HCT116 (cell line): ENCODE results near the gene GALK1. TPM values are rescaled to one million over a fixed set of nuclear protein-coding genes. Genes with fewer than 3 reads are reported as not detected.
A peak's percentile ranks its signal among the peaks of the same experiment; 100 is the strongest.

Source experiments
- ATAC-seq: fragments of 200-7000 bp; cut with Tn5 transposase; 2 replicates; pipeline ENCODE4 v1.9.1; 2020; ENCODE audit warnings: mild to moderate bottlenecking, moderate library complexity
- BruUV-seq: library from RNA; stranded (reverse); fragments of 400-500 nt; replicated peaks from 2 replicates; lab custom pipeline; 2021; lab: Mats Ljungman, UMichigan
- CTCF ChIA-PET: fragments of 300-600 bp; sonication (Branson Sonifier 250); formaldehyde crosslinking; loops from one replicate; lab custom pipeline; 2021; ENCODE audit warnings: antibody characterized with exemption; lab: Charles Lee
- POLR2A ChIA-PET: fragments of 300-600, 350-600 bp; sonication (Branson Sonifier 250); formaldehyde crosslinking; loops from one replicate; lab custom pipeline; 2021; ENCODE audit warnings: antibody characterized with exemption; lab: Charles Lee
- RAD21 ChIA-PET, 2 experiments: fragments of 300-600 bp; sonication (Branson Sonifier 250); formaldehyde crosslinking; loops; one replicate each; lab custom pipeline; 2023; ENCODE audit warnings: low total read pairs in 2 of 2; ENCODE audit not compliant: uncharacterized antibody in 2 of 2, unreplicated experiment in 2 of 2, low non-redundant PET in 1 of 2; lab: Charles Lee
- DNase-seq: peaks from one replicate; pipeline ENCODE4 v3.0.0-alpha.2; 2010; ENCODE audit warnings: low read depth, low spot score
- H2AFZ ChIP-seq: fragments of 200-600 bp; shearing (Covaris generic), sonication (generic); 2 replicates; pipeline ENCODE4 v1.6.1; 2017; ENCODE audit warnings: low read depth, mixed run types, mixed read lengths, antibody characterized with exemption, low read length; ENCODE audit not compliant: poor library complexity, severe bottlenecking
- H3K27ac ChIP-seq: 2 replicates; pipeline ENCODE4 v1.5.1; 2012; ENCODE audit warnings: low read depth, low read length
- H3K27me3 ChIP-seq: fragments of 200-600 bp; sonication (generic); 2 replicates; pipeline ENCODE4 v1.6.1; 2016; ENCODE audit warnings: mixed run types, low read length, mixed read lengths; ENCODE audit not compliant: insufficient read depth
- H3K36me3 ChIP-seq, 2 experiments: fragments of 200-500 bp in 1 of 2; fragments of 200-600 bp in 1 of 2; sonication (Bioruptor generic) in 1 of 2; sonication (generic) in 1 of 2; 2 replicates each; pipeline versions ENCODE4 v1.5.1 to v1.6.1; 2014 to 2016; ENCODE audit warnings: low read length in 2 of 2, inconsistent platforms in 1 of 2, mixed read lengths in 1 of 2, mixed run types in 1 of 2; ENCODE audit not compliant: insufficient read depth in 2 of 2, control insufficient read depth in 1 of 2
- H3K4me1 ChIP-seq, 2 experiments: fragments of 200-600 bp in 1 of 2; sonication (generic) in 1 of 2; 2 replicates each; pipeline versions ENCODE4 v1.5.1 to v1.6.1; 2012 to 2017; ENCODE audit warnings: low read length in 2 of 2, inconsistent platforms in 1 of 2, mild to moderate bottlenecking in 1 of 2, mixed read lengths in 1 of 2, mixed run types in 1 of 2, moderate library complexity in 1 of 2; ENCODE audit not compliant: insufficient read depth in 2 of 2, control insufficient read depth in 1 of 2
- H3K4me2 ChIP-seq: fragments of 200-600 bp; sonication (generic); 2 replicates; pipeline ENCODE4 v1.6.1; 2017; ENCODE audit warnings: mixed run types, low read length, mixed read lengths
- H3K4me3 ChIP-seq, 2 experiments: fragments of 200-600 bp in 1 of 2; sonication (generic) in 1 of 2; replicated peaks in 1 of 2; 2 replicates each; pipeline ENCODE4 v1.5.1; 2011 to 2016; ENCODE audit warnings: low read length in 2 of 2, control low read depth in 1 of 2, low read depth in 1 of 2, mild to moderate bottlenecking in 1 of 2, mixed read lengths in 1 of 2, mixed run types in 1 of 2
- H3K79me2 ChIP-seq: fragments of 200-600 bp; sonication (generic); 2 replicates; pipeline ENCODE4 v1.6.1; 2017; ENCODE audit warnings: mild to moderate bottlenecking, mixed run types, low read length, moderate library complexity, mixed read lengths; ENCODE audit not compliant: insufficient read depth
- H3K9ac ChIP-seq: fragments of 200-600 bp; sonication (generic); 2 replicates; pipeline ENCODE4 v1.6.1; 2016; ENCODE audit warnings: low read length, mixed read lengths
- H3K9me2 ChIP-seq: fragments of 200-600 bp; sonication (generic), shearing (Covaris generic); 2 replicates; pipeline ENCODE4 v1.6.1; 2017; ENCODE audit warnings: mixed run types, mild to moderate bottlenecking, moderate library complexity; ENCODE audit not compliant: insufficient read depth
- H3K9me3 ChIP-seq, 2 experiments: fragments of 200-500 bp in 1 of 2; fragments of 200-600 bp in 1 of 2; sonication (Bioruptor generic) in 1 of 2; sonication (generic) in 1 of 2; 2 replicates each; pipeline ENCODE4 v1.6.1; 2014 to 2017; ENCODE audit warnings: low read length in 2 of 2, mixed read lengths in 2 of 2, inconsistent platforms in 1 of 2, low read depth in 1 of 2, mild to moderate bottlenecking in 1 of 2, mixed run types in 1 of 2, moderate library complexity in 1 of 2; ENCODE audit not compliant: control insufficient read depth in 1 of 2, insufficient read depth in 1 of 2
- H4K20me1 ChIP-seq: fragments of 200-600 bp; sonication (generic), shearing (Covaris generic); 2 replicates; pipeline ENCODE4 v1.6.1; 2017; ENCODE audit warnings: mixed run types, mild to moderate bottlenecking, moderate library complexity; ENCODE audit not compliant: insufficient read depth
- CBX3 ChIP-seq: IDR thresholded peaks from 2 replicates; pipeline ENCODE4 v1.6.1; 2012; ENCODE audit warnings: low read depth
- EGR1 ChIP-seq: IDR thresholded peaks from 2 replicates; pipeline ENCODE4 v1.6.1; 2012; ENCODE audit warnings: low read depth
- ELF1 ChIP-seq: IDR thresholded peaks from 2 replicates; pipeline ENCODE4 v1.6.1; 2012; ENCODE audit warnings: low read depth, borderline replicate concordance
- FOSL1 ChIP-seq: IDR thresholded peaks from 2 replicates; pipeline ENCODE4 v1.6.1; 2012; ENCODE audit warnings: low read depth
- POLR2A ChIP-seq: IDR thresholded peaks from 2 replicates; pipeline ENCODE4 v1.7.0; 2011; ENCODE audit warnings: borderline replicate concordance; ENCODE audit not compliant: insufficient read depth, insufficient read length; ENCODE audit errors: extremely low read depth
- RAD21 ChIP-seq: IDR thresholded peaks from 2 replicates; pipeline ENCODE4 v1.6.1; 2012; ENCODE audit warnings: low read depth, mild to moderate bottlenecking
- ZFX ChIP-seq: fragments of 450-650 bp; IDR thresholded peaks from 2 replicates; pipeline ENCODE4 v1.6.1; 2017
- ZNF274 ChIP-seq: fragments of 200-500 bp; sonication (Bioruptor generic); IDR thresholded peaks from 2 replicates; pipeline ENCODE4 v1.6.1; 2014; ENCODE audit warnings: mild to moderate bottlenecking, low read depth, low read length, inconsistent platforms
- intact Hi-C: fragments of 100-400 bp; cut with micrococcal nuclease; formaldehyde crosslinking; loops from 2 replicates; pipeline ENCODE4 v1.10.0; 2022
- total RNA-seq: library from RNA; stranded (reverse); gene quantifications from one replicate; pipeline ENCODE4 v1.2.1, GENCODE V29; 2021; ENCODE audit not compliant: unreplicated experiment
- TF ChIP-seq, protein P1 (sequence below): IDR thresholded peaks from 2 replicates; pipeline ENCODE4 v1.6.1; 2012
- TF ChIP-seq, protein P2 (sequence below), 3 experiments: fragments of 200-600 bp in 1 of 3; sonication (generic) in 1 of 3; IDR thresholded peaks in 2 of 3; conservative IDR thresholded peaks in 1 of 3; 2 replicates each; pipeline ENCODE4 v1.5.1; 2012 to 2017; ENCODE audit warnings: low read depth in 2 of 3, low read length in 2 of 3, antibody characterized with exemption in 1 of 3, borderline replicate concordance in 1 of 3, control low read depth in 1 of 3, mild to moderate bottlenecking in 1 of 3, mixed read lengths in 1 of 3, mixed run types in 1 of 3, moderate library complexity in 1 of 3; ENCODE audit not compliant: insufficient read depth in 1 of 3
- TF ChIP-seq, protein P3 (sequence below): IDR thresholded peaks from 2 replicates; pipeline ENCODE4 v1.6.1; 2012; ENCODE audit warnings: low read depth

The GALK1 gene
- total RNA-seq, 1 experiment from 2014 or later: 57.8 TPM

DNA sequence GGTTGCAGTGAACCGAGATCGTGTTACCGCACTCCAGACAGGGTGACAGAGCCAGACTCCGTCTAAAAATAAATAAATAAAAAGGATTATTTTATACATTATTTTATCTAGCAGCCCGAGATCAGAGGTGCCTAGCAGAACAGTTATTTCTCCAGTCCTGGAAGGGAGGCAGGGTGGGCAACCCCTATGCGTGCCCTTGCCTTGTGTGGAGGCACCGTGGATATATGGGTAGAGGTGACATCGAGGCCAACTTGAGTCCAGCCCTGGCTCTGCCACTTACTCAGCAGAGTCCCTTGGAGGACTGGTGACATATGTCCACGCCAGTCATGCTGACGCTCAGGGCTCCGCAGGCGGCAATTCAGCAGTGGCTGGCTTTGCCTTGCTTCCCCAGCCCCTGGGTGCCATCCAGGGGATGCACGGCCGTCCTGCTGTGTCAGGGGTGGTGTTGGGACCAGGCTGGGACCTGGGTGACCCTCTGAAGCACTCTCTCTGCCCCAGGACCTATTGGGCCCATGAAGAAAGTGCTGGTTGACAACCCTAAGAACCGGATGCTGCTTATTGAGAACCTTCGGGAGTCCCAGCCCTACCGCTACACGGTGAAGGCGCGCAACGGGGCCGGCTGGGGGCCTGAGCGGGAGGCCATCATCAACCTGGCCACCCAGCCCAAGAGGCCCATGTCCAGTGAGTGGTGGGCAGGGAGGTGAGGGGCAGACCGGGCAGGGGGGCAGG lies 13.2 kb downstream of the GALK1 start:
- TF ChIP-seq, protein P1, sequence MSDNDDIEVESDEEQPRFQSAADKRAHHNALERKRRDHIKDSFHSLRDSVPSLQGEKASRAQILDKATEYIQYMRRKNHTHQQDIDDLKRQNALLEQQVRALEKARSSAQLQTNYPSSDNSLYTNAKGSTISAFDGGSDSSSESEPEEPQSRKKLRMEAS: no peak
- TF ChIP-seq ZNF274 (no peak), EGR1 (no peak), POLR2A (no peak), CBX3 (no peak)
- intact Hi-C loops: loop anchor here (10.0 kb wide), 1 partner anchor 327 kb away; no protein-coding TSS in a partner anchor
- Histone ChIP-seq H3K9me3 (no peaks in the 10 kb centered on the region), H3K36me3 (peaks cover 35 to 81% of the 10 kb centered on the region in 2 experiments; a peak in 3 of 4 replicates), H3K27ac (no peak overlapping the region; the same call in 1 of the 2 replicates), H3K9me2 (no peaks in the 10 kb centered on the region), H3K4me3 (no peak overlapping the region), H3K4me2 (no peak overlapping the region), H4K20me1 (no peaks in the 10 kb centered on the region; the same call in 1 of the 2 replicates), H3K9ac (no peak overlapping the region), H3K27me3 (no peaks in the 10 kb centered on the region), H2AFZ (no peak overlapping the region), H3K79me2 (no peaks in the 10 kb centered on the region; the same call in 1 of the 2 replicates), H3K4me1 (peaks cover 0 to 3% of the 10 kb centered on the region in 2 experiments; a peak in 1 of 4 replicates)
- POLR2A ChIA-PET: no interaction called here
- CTCF ChIA-PET: interaction anchor here (1.5 to 7.5 kb wide), 3 partner anchors 14 to 119 kb away, joined by 3 to 169 read pairs (median 4); partner anchors contain the start of gene SMIM5
- RAD21 ChIA-PET: no interaction called here
- DNase-seq (no peak), ATAC-seq (no peak)
- TSS peak; percentile 1 for BruUV-seq

DNA sequence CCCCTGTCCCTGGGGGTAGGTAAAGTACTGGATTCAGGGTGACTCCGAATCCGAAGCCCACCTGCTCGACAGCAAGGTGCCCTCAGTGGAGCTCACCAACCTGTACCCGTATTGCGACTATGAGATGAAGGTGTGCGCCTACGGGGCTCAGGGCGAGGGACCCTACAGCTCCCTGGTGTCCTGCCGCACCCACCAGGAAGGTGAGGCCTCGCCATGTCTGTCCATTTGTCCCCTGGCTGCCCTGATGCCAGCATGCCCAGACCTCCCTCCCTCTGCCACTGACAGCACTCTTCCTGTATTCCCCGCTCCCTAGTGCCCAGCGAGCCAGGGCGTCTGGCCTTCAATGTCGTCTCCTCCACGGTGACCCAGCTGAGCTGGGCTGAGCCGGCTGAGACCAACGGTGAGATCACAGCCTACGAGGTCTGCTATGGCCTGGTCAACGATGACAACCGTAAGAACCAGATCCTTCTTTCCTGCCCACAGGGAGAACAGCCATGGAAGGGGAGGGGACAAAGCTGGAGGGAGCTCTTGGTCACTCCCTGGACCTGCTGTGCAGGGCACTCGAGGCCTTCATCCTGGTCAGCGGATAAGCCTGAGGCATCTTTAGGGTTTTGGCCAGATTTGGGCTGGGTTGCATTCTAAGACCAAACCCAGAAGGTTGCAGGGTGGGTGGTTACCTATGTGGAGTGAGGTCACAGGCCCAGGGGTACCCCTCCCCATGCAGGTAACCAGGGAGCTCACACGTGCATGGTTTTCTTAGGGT lies 14.2 kb downstream of the GALK1 start:
- no peak for DNase-seq
- RAD21 ChIA-PET: interaction anchor here (1.5 to 2.3 kb wide), 2 partner anchors 118 to 149 kb away, joined by 3 to 6 read pairs; partner anchors contain the start of gene SMIM5 (in 1 of the 2)
- H3K27me3 ChIP-seq: no peaks in the 10 kb centered on the region
- no peaks in the 10 kb centered on the region; the same call in 1 of the 2 replicates for H3K79me2 ChIP-seq
- peaks cover 35 to 75% of the 10 kb centered on the region in 2 experiments; a peak in 3 of 4 replicates for H3K36me3 ChIP-seq
- no peak overlapping the region for H2AFZ ChIP-seq
- no peaks in the 10 kb centered on the region for H3K9me3 ChIP-seq
- ATAC-seq: no peak
- H3K9ac ChIP-seq: no peak overlapping the region
- H3K4me3 ChIP-seq: no peak overlapping the region
- no TSS peak for BruUV-seq
- H3K4me2 ChIP-seq: no peak overlapping the region
- no peaks in the 10 kb centered on the region for H3K9me2 ChIP-seq
- peaks cover 0 to 3% of the 10 kb centered on the region in 2 experiments; a peak in 1 of 4 replicates for H3K4me1 ChIP-seq
- intact Hi-C loops: loop anchor here (10.0 kb wide), 1 partner anchor 326 kb away; no protein-coding TSS in a partner anchor
- no peak overlapping the region for H3K27ac ChIP-seq
- POLR2A ChIA-PET: no interaction called here
- H4K20me1 ChIP-seq: no peaks in the 10 kb centered on the region; the same call in 1 of the 2 replicates
- CTCF ChIA-PET: interaction anchor here (0.7 to 7.5 kb wide), 7 partner anchors 12 to 149 kb away, joined by 3 to 174 read pairs (median 73); partner anchors contain the start of genes GALK1, ITGB4 and SMIM5
- no peak for TF ChIP-seq ELF1
- TF ChIP-seq RAD21: no peak
- TF ChIP-seq FOSL1: no peak
- TF ChIP-seq, protein P2, sequence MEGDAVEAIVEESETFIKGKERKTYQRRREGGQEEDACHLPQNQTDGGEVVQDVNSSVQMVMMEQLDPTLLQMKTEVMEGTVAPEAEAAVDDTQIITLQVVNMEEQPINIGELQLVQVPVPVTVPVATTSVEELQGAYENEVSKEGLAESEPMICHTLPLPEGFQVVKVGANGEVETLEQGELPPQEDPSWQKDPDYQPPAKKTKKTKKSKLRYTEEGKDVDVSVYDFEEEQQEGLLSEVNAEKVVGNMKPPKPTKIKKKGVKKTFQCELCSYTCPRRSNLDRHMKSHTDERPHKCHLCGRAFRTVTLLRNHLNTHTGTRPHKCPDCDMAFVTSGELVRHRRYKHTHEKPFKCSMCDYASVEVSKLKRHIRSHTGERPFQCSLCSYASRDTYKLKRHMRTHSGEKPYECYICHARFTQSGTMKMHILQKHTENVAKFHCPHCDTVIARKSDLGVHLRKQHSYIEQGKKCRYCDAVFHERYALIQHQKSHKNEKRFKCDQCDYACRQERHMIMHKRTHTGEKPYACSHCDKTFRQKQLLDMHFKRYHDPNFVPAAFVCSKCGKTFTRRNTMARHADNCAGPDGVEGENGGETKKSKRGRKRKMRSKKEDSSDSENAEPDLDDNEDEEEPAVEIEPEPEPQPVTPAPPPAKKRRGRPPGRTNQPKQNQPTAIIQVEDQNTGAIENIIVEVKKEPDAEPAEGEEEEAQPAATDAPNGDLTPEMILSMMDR (IDR thresholded peaks at IDR 0.05 in 2 of 3, conservative IDR thresholded peaks at IDR 0.05 in 1 of 3; ENCODE audit: borderline replicate concordance in 1 of 3, insufficient read depth in 1 of 3, low read depth in 2 of 3, low read length in 2 of 3): no peak
- no peak; the same call in 1 of the 2 replicates for TF ChIP-seq ZFX
- TF ChIP-seq, protein P3, sequence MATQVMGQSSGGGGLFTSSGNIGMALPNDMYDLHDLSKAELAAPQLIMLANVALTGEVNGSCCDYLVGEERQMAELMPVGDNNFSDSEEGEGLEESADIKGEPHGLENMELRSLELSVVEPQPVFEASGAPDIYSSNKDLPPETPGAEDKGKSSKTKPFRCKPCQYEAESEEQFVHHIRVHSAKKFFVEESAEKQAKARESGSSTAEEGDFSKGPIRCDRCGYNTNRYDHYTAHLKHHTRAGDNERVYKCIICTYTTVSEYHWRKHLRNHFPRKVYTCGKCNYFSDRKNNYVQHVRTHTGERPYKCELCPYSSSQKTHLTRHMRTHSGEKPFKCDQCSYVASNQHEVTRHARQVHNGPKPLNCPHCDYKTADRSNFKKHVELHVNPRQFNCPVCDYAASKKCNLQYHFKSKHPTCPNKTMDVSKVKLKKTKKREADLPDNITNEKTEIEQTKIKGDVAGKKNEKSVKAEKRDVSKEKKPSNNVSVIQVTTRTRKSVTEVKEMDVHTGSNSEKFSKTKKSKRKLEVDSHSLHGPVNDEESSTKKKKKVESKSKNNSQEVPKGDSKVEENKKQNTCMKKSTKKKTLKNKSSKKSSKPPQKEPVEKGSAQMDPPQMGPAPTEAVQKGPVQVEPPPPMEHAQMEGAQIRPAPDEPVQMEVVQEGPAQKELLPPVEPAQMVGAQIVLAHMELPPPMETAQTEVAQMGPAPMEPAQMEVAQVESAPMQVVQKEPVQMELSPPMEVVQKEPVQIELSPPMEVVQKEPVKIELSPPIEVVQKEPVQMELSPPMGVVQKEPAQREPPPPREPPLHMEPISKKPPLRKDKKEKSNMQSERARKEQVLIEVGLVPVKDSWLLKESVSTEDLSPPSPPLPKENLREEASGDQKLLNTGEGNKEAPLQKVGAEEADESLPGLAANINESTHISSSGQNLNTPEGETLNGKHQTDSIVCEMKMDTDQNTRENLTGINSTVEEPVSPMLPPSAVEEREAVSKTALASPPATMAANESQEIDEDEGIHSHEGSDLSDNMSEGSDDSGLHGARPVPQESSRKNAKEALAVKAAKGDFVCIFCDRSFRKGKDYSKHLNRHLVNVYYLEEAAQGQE: no peak
- TF ChIP-seq ZNF274: no peak
